HEK293 (cell line): ENCODE measurements around the gene TMEM184B.
A peak's percentile ranks its signal among the peaks of the same experiment; 100 is the strongest.

ENCODE experiments used
- BCL11A ChIP-seq: fragments of 450-650 bp; formaldehyde crosslinking; IDR thresholded peaks from 2 replicates; pipeline ENCODE4 v1.5.1; 2016; ENCODE audit warnings: low read depth, missing biosample characterization, missing genetic modification characterization
- HOXA7 ChIP-seq: sonication (generic); formaldehyde crosslinking; IDR thresholded peaks from 2 replicates; pipeline ENCODE4 v1.8.1; 2022; ENCODE audit warnings: missing genetic modification reagents, borderline replicate concordance
- IKZF3 ChIP-seq: fragments of 450-650 bp; IDR thresholded peaks from 2 replicates; pipeline ENCODE4 v1.5.0; 2018; ENCODE audit warnings: missing biosample characterization, mild to moderate bottlenecking, missing genetic modification characterization, moderate library complexity
- KLF17 ChIP-seq: fragments of 450-650 bp; formaldehyde crosslinking; IDR thresholded peaks from 2 replicates; pipeline ENCODE4 v1.5.1; 2016; ENCODE audit warnings: missing biosample characterization, missing genetic modification characterization
- KLF9 ChIP-seq: fragments of 450-650 bp; formaldehyde crosslinking; IDR thresholded peaks from 2 replicates; pipeline ENCODE4 v1.5.1; 2016; ENCODE audit warnings: missing biosample characterization, missing genetic modification characterization, low read depth
- PATZ1 ChIP-seq: fragments of 450-650 bp; formaldehyde crosslinking; IDR thresholded peaks from 2 replicates; pipeline ENCODE4 v1.5.1; 2016; ENCODE audit warnings: missing biosample characterization, missing genetic modification characterization
- RBAK ChIP-seq: fragments of 450-650 bp; formaldehyde crosslinking; IDR thresholded peaks from 2 replicates; pipeline ENCODE4 v1.5.1; 2016; ENCODE audit warnings: missing biosample characterization, missing genetic modification characterization
- SALL2 ChIP-seq: fragments of 450-650 bp; formaldehyde crosslinking; IDR thresholded peaks from 2 replicates; pipeline ENCODE4 v1.5.0; 2017; ENCODE audit warnings: missing biosample characterization, mild to moderate bottlenecking, missing genetic modification characterization, borderline replicate concordance
- SP2 ChIP-seq: fragments of 450-650 bp; formaldehyde crosslinking; IDR thresholded peaks from 2 replicates; pipeline ENCODE4 v1.5.1; 2016; ENCODE audit warnings: missing biosample characterization, missing genetic modification characterization
- WT1 ChIP-seq: fragments of 450-650 bp; formaldehyde crosslinking; IDR thresholded peaks from 2 replicates; pipeline ENCODE4 v1.5.1; 2016; ENCODE audit warnings: missing biosample characterization, missing genetic modification characterization
- ZBTB21 ChIP-seq: fragments of 450-650 bp; formaldehyde crosslinking; IDR thresholded peaks from 2 replicates; pipeline ENCODE4 v1.5.1; 2017; ENCODE audit warnings: missing biosample characterization, missing genetic modification characterization
- ZNF132 ChIP-seq: fragments of 450-650 bp; formaldehyde crosslinking; IDR thresholded peaks from 2 replicates; pipeline ENCODE4 v1.5.1; 2017; ENCODE audit warnings: missing biosample characterization, missing genetic modification characterization, borderline replicate concordance
- ZNF155 ChIP-seq: fragments of 450-650 bp; formaldehyde crosslinking; IDR thresholded peaks from 2 replicates; pipeline ENCODE4 v1.5.1; 2016; ENCODE audit warnings: missing biosample characterization, missing genetic modification characterization
- ZNF324 ChIP-seq: fragments of 450-650 bp; formaldehyde crosslinking; IDR thresholded peaks from 2 replicates; pipeline ENCODE4 v1.5.1; 2016; ENCODE audit warnings: missing biosample characterization, missing genetic modification characterization
- ZNF366 ChIP-seq: fragments of 450-650 bp; formaldehyde crosslinking; conservative IDR thresholded peaks from 2 replicates; pipeline ENCODE4 v1.5.1; 2016; ENCODE audit warnings: missing biosample characterization, missing genetic modification characterization
- ZNF398 ChIP-seq: fragments of 450-650 bp; formaldehyde crosslinking; IDR thresholded peaks from 2 replicates; pipeline ENCODE4 v1.5.1; 2017; ENCODE audit warnings: missing biosample characterization, missing genetic modification characterization
- ZNF518A ChIP-seq: fragments of 450-650 bp; formaldehyde crosslinking; conservative IDR thresholded peaks from 2 replicates; pipeline ENCODE4 v1.5.1; 2016; ENCODE audit warnings: low read depth, missing biosample characterization, missing genetic modification characterization
- ZNF555 ChIP-seq: fragments of 450-650 bp; formaldehyde crosslinking; conservative IDR thresholded peaks from 2 replicates; pipeline ENCODE4 v1.5.1; 2017; ENCODE audit warnings: missing biosample characterization, mild to moderate bottlenecking, missing genetic modification characterization, inconsistent platforms
- ZNF626 ChIP-seq: fragments of 450-650 bp; sonication (Bioruptor Pico); formaldehyde crosslinking; IDR thresholded peaks from 2 replicates; pipeline ENCODE4 v1.5.1; 2018; ENCODE audit warnings: missing biosample characterization, missing genetic modification characterization, inconsistent platforms
- ZNF639 ChIP-seq: fragments of 450-650 bp; formaldehyde crosslinking; IDR thresholded peaks from 2 replicates; pipeline ENCODE4 v1.5.1; 2016; ENCODE audit warnings: missing biosample characterization, missing genetic modification characterization
- ZNF677 ChIP-seq: fragments of 450-650 bp; IDR thresholded peaks from 2 replicates; pipeline ENCODE4 v1.5.0; 2018; ENCODE audit warnings: missing biosample characterization, mild to moderate bottlenecking, missing genetic modification characterization, moderate library complexity
- ZNF704 ChIP-seq: fragments of 450-650 bp; formaldehyde crosslinking; IDR thresholded peaks from 2 replicates; pipeline ENCODE4 v1.5.1; 2016; ENCODE audit warnings: missing biosample characterization, missing genetic modification characterization
- ZNF843 ChIP-seq: fragments of 450-650 bp; formaldehyde crosslinking; IDR thresholded peaks from 2 replicates; pipeline ENCODE4 v1.5.1; 2016; ENCODE audit warnings: missing biosample characterization, missing genetic modification characterization
- ZSCAN18 ChIP-seq: fragments of 450-650 bp; formaldehyde crosslinking; IDR thresholded peaks from 2 replicates; pipeline ENCODE4 v1.5.1; 2016; ENCODE audit warnings: missing biosample characterization, missing genetic modification characterization

The TMEM184B gene

GRCh38 chr22:38317122-38317994 lies 44.5 kb upstream of the TMEM184B start, which contains the start of gene CSNK1E (continued):
- TF ChIP-seq WT1 (tag by site-specific recombination) (peak; percentile 60; the same call in 1 of the 2 replicates), KLF17 (tag by site-specific recombination) (peak; percentile 68), ZNF324 (tag by site-specific recombination) (peak; percentile 54; the same call in 1 of the 2 replicates), BCL11A (tag by site-specific recombination) (no peak), RBAK (tag by site-specific recombination) (no peak), HOXA7 (no peak), KLF9 (tag by site-specific recombination) (peak; percentile 65), IKZF3 (tag by site-specific recombination) (no peak), SP2 (peak; percentile 60), ZNF155 (tag by site-specific recombination) (no peak), ZBTB21 (tag by site-specific recombination) (peak; percentile 53; the same call in 1 of the 2 replicates), ZNF677 (tag by site-specific recombination) (no peak), ZNF518A (tag by site-specific recombination) (no peak), ZNF639 (tag by site-specific recombination) (peak; percentile 83; the same call in 1 of the 2 replicates), ZNF843 (tag by site-specific recombination) (0 out of 2 replicates have a peak, but pooled peaks have one; percentile 20), ZNF704 (no peak), ZNF398 (tag by site-specific recombination) (peak; percentile 89), ZNF366 (tag by site-specific recombination) (peak; percentile 75), SALL2 (no peak), PATZ1 (tag by site-specific recombination) (peak; percentile 99), ZNF132 (tag by site-specific recombination) (no peak), ZNF626 (tag by site-specific recombination) (no peak), ZSCAN18 (0 out of 2 replicates have a peak, but pooled peaks have one; percentile 73), ZNF555 (tag by site-specific recombination) (no peak)
